Endothelial cell of umbilical vein (primary cell): ENCODE data around the gene CKLF. TPM values are rescaled to one million over a fixed set of nuclear protein-coding genes. Genes with fewer than 3 reads are reported as not detected.

Experiments
- BruUV-seq: library from RNA; stranded (reverse); fragments of 400-500 nt; replicated peaks from 2 replicates; lab custom pipeline; 2021; lab: Mats Ljungman, UMichigan
- CTCF ChIA-PET: fragments of 300-600, 350-600 bp; sonication (Branson Sonifier 250); formaldehyde crosslinking; loops from one replicate; lab custom pipeline; 2021; ENCODE audit warnings: antibody characterized with exemption, inconsistent platforms; lab: Charles Lee
- POLR2A ChIA-PET: fragments of 300-600, 350-600 bp; sonication (Branson Sonifier 250); formaldehyde crosslinking; loops from one replicate; lab custom pipeline; 2021; ENCODE audit warnings: antibody characterized with exemption, inconsistent platforms; lab: Charles Lee
- DNase-seq: peaks from one replicate; pipeline ENCODE4 v3.0.0-alpha.2; 2011; ENCODE audit warnings: low read depth, low spot score
- FAIRE-seq: peaks from 2 replicates; lab custom pipeline; 2011; peaks lifted over from hg19 to GRCh38; lab: Jason Lieb, UNC
- H2AFZ ChIP-seq: 2 replicates; pipeline ENCODE4 v1.6.0; 2012; ENCODE audit warnings: low read depth, low read length, control low read depth, inconsistent platforms
- H3K27ac ChIP-seq: 2 replicates; pipeline ENCODE4 v1.5.1; 2011; ENCODE audit warnings: low read depth, mild to moderate bottlenecking, control low read depth, low read length, moderate library complexity; ENCODE audit not compliant: insufficient read depth
- H3K27me3 ChIP-seq, 2 experiments: 2 replicates each; pipeline versions ENCODE4 v1.6.0 to v1.6.1; 2011; ENCODE audit warnings: low read length in 2 of 2, mixed read lengths in 1 of 2; ENCODE audit not compliant: control insufficient read depth in 2 of 2, insufficient read depth in 2 of 2
- H3K36me3 ChIP-seq, 2 experiments: 2 replicates in 1 of 2; 3 replicates in 1 of 2; pipeline ENCODE4 v1.5.1; 2011; ENCODE audit warnings: low read length in 2 of 2, mild to moderate bottlenecking in 1 of 2, moderate library complexity in 1 of 2; ENCODE audit not compliant: control insufficient read depth in 2 of 2, insufficient read depth in 2 of 2; ENCODE audit errors: extremely low read depth in 1 of 2
- H3K4me1 ChIP-seq: 3 replicates; pipeline ENCODE4 v1.5.1; 2011; ENCODE audit warnings: mild to moderate bottlenecking, low read length; ENCODE audit not compliant: control insufficient read depth, insufficient read depth; ENCODE audit errors: extremely low read depth
- H3K4me2 ChIP-seq: 2 replicates; pipeline ENCODE4 v1.6.1; 2011; ENCODE audit warnings: low read length, control low read depth, mixed read lengths; ENCODE audit not compliant: insufficient read depth
- H3K4me3 ChIP-seq, 3 experiments: fragments of 200-600 bp in 1 of 3; sonication (generic), shearing (Covaris generic) in 1 of 3; replicated peaks in 1 of 3; 2 replicates each; pipeline ENCODE4 v1.5.1; 2011 to 2016; ENCODE audit warnings: control low read depth in 3 of 3, low read length in 3 of 3, mild to moderate bottlenecking in 2 of 3, inconsistent platforms in 1 of 3, low read depth in 1 of 3, moderate library complexity in 1 of 3; ENCODE audit not compliant: insufficient read depth in 1 of 3
- H3K79me2 ChIP-seq: 2 replicates; pipeline ENCODE4 v1.6.0; 2012; ENCODE audit warnings: low read length, inconsistent platforms; ENCODE audit not compliant: control insufficient read depth, insufficient read depth
- H3K9ac ChIP-seq: replicated peaks from 2 replicates; pipeline ENCODE3; 2011; ENCODE audit warnings: low read length, control low read depth; ENCODE audit not compliant: insufficient read depth; ENCODE audit errors: extremely low read depth
- H3K9me1 ChIP-seq: replicated peaks from 3 replicates; pipeline ENCODE4 v1.6.0; 2011; ENCODE audit warnings: mild to moderate bottlenecking, low read length; ENCODE audit not compliant: control insufficient read depth, insufficient read depth; ENCODE audit errors: extremely low read depth
- H3K9me3 ChIP-seq: replicated peaks from 2 replicates; pipeline ENCODE4 v1.5.1; 2012; ENCODE audit warnings: low read length, inconsistent platforms; ENCODE audit not compliant: control insufficient read depth, insufficient read depth
- H4K20me1 ChIP-seq: replicated peaks from 2 replicates; pipeline ENCODE3; 2011; ENCODE audit warnings: mild to moderate bottlenecking, low read length; ENCODE audit not compliant: control insufficient read depth, insufficient read depth; ENCODE audit errors: extremely low read depth
- EZH2 ChIP-seq: IDR thresholded peaks from 2 replicates; pipeline ENCODE4 v1.6.1; 2012; ENCODE audit warnings: borderline replicate concordance, low read depth, mild to moderate bottlenecking, moderate library complexity, low read length, inconsistent platforms; ENCODE audit not compliant: severe bottlenecking
- POLR2A ChIP-seq: IDR thresholded peaks from 2 replicates; pipeline ENCODE4 v1.6.1; 2012; ENCODE audit warnings: low read depth, mild to moderate bottlenecking, control low read depth, low read length
- dilution Hi-C: fragments of 300-500 bp; cut with MboI; formaldehyde crosslinking; loops from one replicate; pipeline ENCODE4 v1.15.0; 2019; ENCODE audit warnings: low sequenced_read_pairs; ENCODE audit not compliant: extremely low pct_ligation_motif_present
- intact Hi-C: fragments of 100-400 bp; cut with micrococcal nuclease; formaldehyde crosslinking; loops from one replicate; pipeline ENCODE4 v1.10.0; 2022
- polyA plus RNA-seq, 4 experiments: library from polyadenylated mRNA; depleted of rRNA in 3 of 4; stranded (reverse) in 3 of 4; unstranded in 1 of 4; fragments of >200 nt; gene quantifications; 2 replicates each; pipeline versions ENCODE4 v1.2.1 to v1.2.3, GENCODE V29; 2011 to 2012; ENCODE audit warnings: missing spikeins in 1 of 4
- total RNA-seq: library from RNA; stranded (reverse); gene quantifications from 2 replicates; pipeline ENCODE4 v1.2.3, GENCODE V29; 2021
- TF ChIP-seq, protein P1 (sequence below), 2 donors: IDR thresholded peaks; 1 replicate in 1 of 2; 2 replicates in 1 of 2; pipeline ENCODE4 v1.5.1; 2011; ENCODE audit warnings: low read length in 2 of 2, mild to moderate bottlenecking in 2 of 2, moderate library complexity in 2 of 2, control low read depth in 1 of 2, inconsistent platforms in 1 of 2, low read depth in 1 of 2; ENCODE audit not compliant: insufficient read depth in 1 of 2; ENCODE audit errors: extremely low read depth in 1 of 2

The CKLF gene
- total and polyA plus RNA-seq, 2 donors (not counting 3 experiments of a cell fraction or from before 2014, with no cell fraction given), result 80.0 to 209 TPM

DNA sequence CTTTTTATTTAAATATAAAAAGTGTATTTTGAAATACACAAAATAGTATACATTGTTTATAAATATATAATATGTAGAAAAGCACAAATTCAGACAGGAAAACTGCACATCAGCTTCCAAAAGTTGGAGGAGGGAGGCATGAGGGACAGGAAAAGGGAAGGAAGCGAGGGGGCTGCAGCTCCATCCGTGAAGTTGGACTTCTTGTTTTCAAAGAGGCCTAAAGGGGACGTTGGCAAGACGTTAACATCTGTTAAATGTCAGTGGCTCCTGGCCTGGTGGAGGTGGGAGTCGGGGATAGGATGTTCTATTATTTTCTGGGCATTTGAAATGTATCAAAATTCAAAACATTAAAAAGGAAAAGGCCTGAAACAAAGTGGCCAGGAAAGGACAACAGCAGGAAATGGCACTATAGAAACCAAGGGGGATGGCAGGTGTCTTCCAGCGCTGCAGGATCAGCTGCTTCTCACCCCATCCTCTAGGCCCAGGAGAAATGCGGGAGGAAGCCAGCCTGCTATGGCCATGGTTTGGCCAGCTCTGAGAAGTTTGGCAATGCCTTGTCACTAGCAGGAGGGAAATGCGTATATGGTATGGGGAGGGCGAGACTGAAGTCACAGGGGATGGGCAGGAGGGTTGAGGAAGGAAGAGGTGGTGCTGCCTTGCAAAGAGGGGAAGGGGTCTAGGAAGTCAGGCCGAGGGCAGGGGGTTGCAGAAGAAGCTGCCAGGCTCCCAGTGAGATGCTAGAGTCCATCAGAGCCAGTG, 33.3 kb downstream of the CKLF start:
- FAIRE-seq, result peak; percentile 54
- no TSS peak for BruUV-seq
- Histone ChIP-seq H3K27ac (no peak overlapping the region), H3K4me3 (no peak overlapping the region), H3K4me2 (no peak overlapping the region), H3K4me1 (peaks cover 7% of the 10 kb centered on the region), H3K79me2 (no peaks in the 10 kb centered on the region), H3K36me3 (no peaks in the 10 kb centered on the region), H3K9ac (no peak overlapping the region), H3K9me1 (no peaks in the 10 kb centered on the region), H2AFZ (peak overlapping the region; percentile 39), H3K27me3 (no peaks in the 10 kb centered on the region), H3K9me3 (no peaks in the 10 kb centered on the region), H4K20me1 (no peaks in the 10 kb centered on the region)
- DNase-seq, result no peak
- intact Hi-C loops (loop anchor here (5.0 kb wide), 2 partner anchors 68 to 178 kb away; no protein-coding TSS in a partner anchor), dilution Hi-C loops (no loop called here)
- TF ChIP-seq EZH2 (no peak), POLR2A (no peak)
- TF ChIP-seq, protein P1, sequence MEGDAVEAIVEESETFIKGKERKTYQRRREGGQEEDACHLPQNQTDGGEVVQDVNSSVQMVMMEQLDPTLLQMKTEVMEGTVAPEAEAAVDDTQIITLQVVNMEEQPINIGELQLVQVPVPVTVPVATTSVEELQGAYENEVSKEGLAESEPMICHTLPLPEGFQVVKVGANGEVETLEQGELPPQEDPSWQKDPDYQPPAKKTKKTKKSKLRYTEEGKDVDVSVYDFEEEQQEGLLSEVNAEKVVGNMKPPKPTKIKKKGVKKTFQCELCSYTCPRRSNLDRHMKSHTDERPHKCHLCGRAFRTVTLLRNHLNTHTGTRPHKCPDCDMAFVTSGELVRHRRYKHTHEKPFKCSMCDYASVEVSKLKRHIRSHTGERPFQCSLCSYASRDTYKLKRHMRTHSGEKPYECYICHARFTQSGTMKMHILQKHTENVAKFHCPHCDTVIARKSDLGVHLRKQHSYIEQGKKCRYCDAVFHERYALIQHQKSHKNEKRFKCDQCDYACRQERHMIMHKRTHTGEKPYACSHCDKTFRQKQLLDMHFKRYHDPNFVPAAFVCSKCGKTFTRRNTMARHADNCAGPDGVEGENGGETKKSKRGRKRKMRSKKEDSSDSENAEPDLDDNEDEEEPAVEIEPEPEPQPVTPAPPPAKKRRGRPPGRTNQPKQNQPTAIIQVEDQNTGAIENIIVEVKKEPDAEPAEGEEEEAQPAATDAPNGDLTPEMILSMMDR (IDR thresholded peaks at IDR 0.05; ENCODE audit: extremely low read depth in 1 of 2, insufficient read depth in 1 of 2, low read depth in 1 of 2, low read length in 2 of 2), result no peak
- CTCF ChIA-PET, result interaction anchor here (0.9 to 1.3 kb wide), 4 partner anchors 23 to 245 kb away, joined by 3 to 4 read pairs (median 3); partner anchors contain the start of gene NAE1
- POLR2A ChIA-PET, result no interaction called here
